Stomach smooth muscle (tissue), 2 donors: ENCODE measurements around the gene ADRM1.

Experiments
- H3K27ac ChIP-seq: one replicate; pipeline ENCODE4 v1.7.0; 2013; ENCODE audit warnings: mild to moderate bottlenecking, low read length, inconsistent platforms
- H3K27me3 ChIP-seq, 2 donors: one replicate each; pipeline ENCODE4 v1.7.0; 2013; ENCODE audit warnings: low read length in 2 of 2; ENCODE audit not compliant: insufficient read depth in 2 of 2, control insufficient read depth in 1 of 2
- H3K36me3 ChIP-seq, 2 donors: one replicate each; pipeline ENCODE4 v1.7.0; 2013; ENCODE audit warnings: low read length in 2 of 2; ENCODE audit not compliant: control insufficient read depth in 2 of 2, insufficient read depth in 2 of 2
- H3K4me1 ChIP-seq: one replicate; pipeline ENCODE4 v1.7.0; 2013; ENCODE audit warnings: low read length; ENCODE audit not compliant: control insufficient read depth, insufficient read depth
- H3K4me3 ChIP-seq, 2 donors: one replicate each; pipeline ENCODE4 v1.7.0; 2013; ENCODE audit warnings: low read length in 2 of 2
- H3K9ac ChIP-seq, 2 donors: one replicate each; pipeline ENCODE4 v1.7.0; 2013; ENCODE audit warnings: low read length in 2 of 2, mild to moderate bottlenecking in 1 of 2
- H3K9me3 ChIP-seq, 2 donors: one replicate each; pipeline ENCODE4 v1.7.0; 2013; ENCODE audit warnings: low read length in 2 of 2; ENCODE audit not compliant: control insufficient read depth in 2 of 2
- donor health status: healthy.
- donor health status: Pancreatic carcinoma.

The ADRM1 gene

DNA sequence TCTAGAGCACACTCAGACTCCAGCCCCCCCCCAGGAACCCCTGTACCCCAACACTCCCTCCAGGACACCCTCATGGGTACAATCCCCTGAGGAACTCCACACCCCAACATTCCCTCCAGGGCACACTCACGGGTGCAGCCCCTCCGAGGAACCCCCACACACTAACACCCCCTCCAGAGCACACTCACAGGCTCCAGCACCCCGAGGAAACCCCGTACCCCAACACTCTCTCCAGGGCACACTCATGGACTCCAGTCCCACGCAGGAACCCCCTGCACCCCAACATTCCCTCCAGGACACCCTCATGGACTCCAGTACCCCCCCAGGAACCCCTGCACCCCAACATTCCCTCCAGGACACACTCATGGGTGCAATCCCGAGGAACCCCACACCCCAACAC, 32.7 kb downstream of the ADRM1 start:
- no peaks in the 10 kb centered on the region for H3K9me3 ChIP-seq
- H3K27ac ChIP-seq, result no peak overlapping the region
- H3K4me3 ChIP-seq, result no peak overlapping the region
- H3K36me3 ChIP-seq, result peaks cover 60 to 71% of the 10 kb centered on the region in 2 donors
- H3K9ac ChIP-seq, result no peak overlapping the region
- H3K27me3 ChIP-seq, result no peaks in the 10 kb centered on the region
- no peaks in the 10 kb centered on the region for H3K4me1 ChIP-seq

GRCh38 chr20:62336329-62336728, 33.5 kb downstream of the ADRM1 start:
- Histone ChIP-seq H3K36me3 (peaks cover 59 to 69% of the 10 kb centered on the region in 2 donors), H3K9ac (no peak overlapping the region), H3K27ac (peak overlapping the region; percentile 37), H3K9me3 (no peaks in the 10 kb centered on the region), H3K4me1 (no peaks in the 10 kb centered on the region), H3K4me3 (no peak overlapping the region), H3K27me3 (no peaks in the 10 kb centered on the region)

- H3K4me1 ChIP-seq, result no peaks in the 10 kb centered on the region
- H3K27ac ChIP-seq, result peak overlapping the region; percentile 37
- H3K27me3 ChIP-seq, result no peaks in the 10 kb centered on the region
- H3K9ac ChIP-seq, result no peak overlapping the region
- peaks cover 56 to 66% of the 10 kb centered on the region in 2 donors for H3K36me3 ChIP-seq
- H3K9me3 ChIP-seq, result no peaks in the 10 kb centered on the region
- H3K4me3 ChIP-seq, result no peak overlapping the region
These were observed 34.2 kb downstream of the ADRM1 start for GRCh38 chr20:62336775-62337557.

DNA sequence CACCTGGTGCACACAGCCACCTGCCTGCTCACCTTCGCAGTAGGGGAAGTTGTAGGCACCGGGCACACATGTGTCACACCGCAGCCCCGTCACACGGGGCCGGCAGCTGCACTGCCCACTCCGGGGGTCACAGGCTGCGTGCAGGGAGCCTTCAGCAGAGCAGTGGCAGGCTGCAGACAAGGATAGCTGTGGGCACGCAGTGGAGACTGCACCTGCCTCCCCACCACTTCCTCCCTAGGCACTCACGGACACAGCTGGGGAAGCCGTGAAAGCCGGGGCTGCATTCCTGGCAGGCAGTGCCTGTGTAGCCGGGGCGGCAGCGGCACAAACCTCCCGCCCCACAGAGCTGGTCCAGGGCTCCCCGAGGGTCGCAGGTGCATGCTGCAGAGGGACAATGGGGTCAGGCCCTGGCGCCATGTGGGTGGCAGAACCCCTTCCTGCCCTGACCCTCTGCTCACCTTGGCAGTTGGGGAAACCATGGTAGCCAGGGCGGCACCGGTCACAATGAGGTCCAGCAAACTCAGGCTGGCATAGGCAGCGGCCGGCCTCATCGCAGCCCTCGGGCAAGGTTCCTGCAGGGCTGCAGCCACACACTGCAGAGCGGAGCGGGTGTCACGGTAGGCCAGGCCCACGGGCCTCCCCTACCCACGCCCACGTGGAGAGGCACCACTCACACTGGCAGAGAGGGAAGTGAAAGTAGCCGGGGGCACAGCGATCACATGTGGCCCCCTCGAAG, 34.9 kb downstream of the ADRM1 start:
- no peaks in the 10 kb centered on the region for H3K27me3 ChIP-seq
- no peak overlapping the region for H3K9ac ChIP-seq
- H3K27ac ChIP-seq, result peak overlapping the region; percentile 37
- no peaks in the 10 kb centered on the region for H3K4me1 ChIP-seq
- H3K9me3 ChIP-seq, result no peaks in the 10 kb centered on the region
- no peak overlapping the region for H3K4me3 ChIP-seq
- peaks cover 52 to 60% of the 10 kb centered on the region in 2 donors for H3K36me3 ChIP-seq

- Histone ChIP-seq H3K27ac (no peak overlapping the region), H3K27me3 (no peaks in the 10 kb centered on the region), H3K9me3 (no peaks in the 10 kb centered on the region), H3K4me1 (no peaks in the 10 kb centered on the region), H3K36me3 (peaks cover 49 to 62% of the 10 kb centered on the region in 2 donors), H3K4me3 (no peak overlapping the region), H3K9ac (no peak overlapping the region)
These were observed 35.5 kb downstream of the ADRM1 start for GRCh38 chr20:62338294-62338620.

GRCh38 chr20:62339647-62340062, 36.9 kb downstream of the ADRM1 start:
- H3K27ac ChIP-seq, result no peak overlapping the region
- H3K9ac ChIP-seq, result no peak overlapping the region
- no peaks in the 10 kb centered on the region for H3K9me3 ChIP-seq
- no peaks in the 10 kb centered on the region for H3K4me1 ChIP-seq
- H3K4me3 ChIP-seq, result no peak overlapping the region
- peaks cover 49 to 54% of the 10 kb centered on the region in 2 donors for H3K36me3 ChIP-seq
- H3K27me3 ChIP-seq, result no peaks in the 10 kb centered on the region

- no peaks in the 10 kb centered on the region for H3K9me3 ChIP-seq
- H3K4me1 ChIP-seq, result no peaks in the 10 kb centered on the region
- peak overlapping the region; percentile 31 for H3K27ac ChIP-seq
- H3K36me3 ChIP-seq, result peaks cover 47 to 49% of the 10 kb centered on the region in 2 donors
- no peak overlapping the region for H3K9ac ChIP-seq
- H3K27me3 ChIP-seq, result no peaks in the 10 kb centered on the region
- H3K4me3 ChIP-seq, result no peak overlapping the region
These were observed 40.1 kb downstream of the ADRM1 start for GRCh38 chr20:62342910-62343309.

- Histone ChIP-seq H3K27ac (no peak overlapping the region), H3K27me3 (no peaks in the 10 kb centered on the region), H3K4me3 (no peak overlapping the region), H3K9ac (no peak overlapping the region), H3K4me1 (no peaks in the 10 kb centered on the region), H3K9me3 (no peaks in the 10 kb centered on the region), H3K36me3 (peaks cover 45% of the 10 kb centered on the region in 2 donors)
These were observed 41.3 kb downstream of the ADRM1 start for GRCh38 chr20:62344092-62344491.

DNA sequence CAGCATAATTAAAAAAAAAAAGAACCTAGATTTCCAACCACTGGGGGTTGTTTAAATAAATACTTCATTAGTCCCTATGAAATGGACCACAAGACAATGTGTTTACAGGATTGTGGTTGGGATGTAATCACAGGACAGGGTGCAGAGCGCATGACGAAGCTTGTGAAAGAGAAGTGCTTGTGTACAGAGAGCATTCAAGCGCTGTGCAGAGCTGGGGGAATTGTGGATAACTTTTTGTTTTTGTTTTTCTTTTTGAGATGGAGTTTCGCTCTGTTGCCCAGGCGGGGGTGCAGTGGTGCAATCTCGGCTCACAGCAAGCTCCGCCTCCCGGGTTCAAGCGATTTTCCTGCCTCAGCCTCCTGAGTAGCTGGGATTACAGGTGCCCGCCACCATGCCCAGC, 42.0 kb downstream of the ADRM1 start:
- Histone ChIP-seq H3K27me3 (no peaks in the 10 kb centered on the region), H3K27ac (no peak overlapping the region), H3K4me1 (no peaks in the 10 kb centered on the region), H3K4me3 (no peak overlapping the region), H3K36me3 (peaks cover 41 to 45% of the 10 kb centered on the region in 2 donors), H3K9me3 (no peaks in the 10 kb centered on the region), H3K9ac (no peak overlapping the region)

- Histone ChIP-seq H3K27ac (no peak overlapping the region), H3K36me3 (peaks cover 39 to 54% of the 10 kb centered on the region in 2 donors), H3K9me3 (no peaks in the 10 kb centered on the region), H3K9ac (no peak overlapping the region), H3K4me3 (no peak overlapping the region), H3K27me3 (no peaks in the 10 kb centered on the region), H3K4me1 (peaks cover 6% of the 10 kb centered on the region)
These were observed 43.0 kb downstream of the ADRM1 start for GRCh38 chr20:62345681-62346370.
